HFFc6 (cell line): Measurements from ENCODE around the gene NOS1AP. TPM values are rescaled to one million over a fixed set of nuclear protein-coding genes. Genes with fewer than 3 reads are reported as not detected.

Experiments used
- microRNA-seq: library from miRNA; unstranded; fragments of <30 nt; microRNA quantifications from one replicate; pipeline ENCODE4, GENCODE V29; 2019
- total RNA-seq, 6 experiments: library from RNA; stranded (reverse); fragmentation: NEBNext Ultra II Directional; extraction: Animal tissue kit (Norgen Biotek cat#: 25700); gene quantifications; 2 replicates in 1 of 6; 3 replicates in 5 of 6; pipeline ENCODE4 v1.2.3, GENCODE V29; 2021

Gene NOS1AP
- total RNA-seq, 6 experiments from 2014 or later = 0.11 to 0.62 (median 0.29) TPM

Small RNA genes within 50 kb of the gene (microRNA-seq; reads per million reads assigned to microRNA genes)
- gene MIR4654 (not detected), gene MIR556 (not detected)

Other genes with a start within 250 kb of the NOS1AP start
- gene OLFML2B, start 45.8 kb upstream of the NOS1AP start, total RNA-seq = 1 to 10 TPM; 4.9 to 9.1 (median 7.0) TPM